AG10803 (cell line): ENCODE data around the gene CIB4.

Source experiments
- DNase-seq: peaks from one replicate; pipeline ENCODE4 v3.0.0; 2010; ENCODE audit warnings: low read depth
- H3K4me3 ChIP-seq: 2 replicates; pipeline ENCODE4 v1.5.1; 2011; ENCODE audit warnings: mild to moderate bottlenecking, low read length, control low read depth
- TF ChIP-seq, protein P1 (sequence below): conservative IDR thresholded peaks from 2 replicates; pipeline ENCODE4 v1.5.1; 2011; ENCODE audit warnings: mild to moderate bottlenecking, low read length, control low read depth, inconsistent platforms

The CIB4 gene

DNA sequence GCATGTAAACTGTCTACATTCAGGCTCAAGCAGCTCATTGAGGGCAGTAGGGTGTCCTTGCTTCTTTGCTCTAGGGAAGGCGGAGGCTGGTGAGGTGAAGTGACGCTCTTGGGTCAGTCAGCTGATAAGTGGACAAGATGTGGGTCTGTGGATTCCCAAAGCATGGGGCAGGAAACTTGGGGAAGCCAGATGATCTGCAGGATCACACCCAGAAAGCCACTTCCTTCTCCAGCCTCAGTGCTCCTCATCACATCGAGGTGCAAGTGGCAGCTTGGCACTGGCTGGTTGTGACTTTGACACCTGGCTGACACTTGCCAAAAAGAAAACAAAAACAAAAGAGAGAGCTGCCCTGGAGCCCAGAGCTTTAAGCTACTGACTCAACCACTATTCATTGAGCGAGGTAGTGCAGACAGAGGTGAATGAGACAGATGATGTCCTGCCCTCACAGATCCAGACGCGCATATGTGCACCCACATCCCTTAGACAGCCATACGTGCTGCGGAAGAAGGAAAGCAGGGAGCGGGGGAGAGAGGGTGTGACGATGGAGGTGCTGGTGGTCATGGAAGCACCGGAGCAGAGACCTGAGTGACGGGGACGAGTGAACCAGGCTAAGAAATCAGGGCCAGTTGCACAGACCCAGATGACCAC lies 3.1 kb upstream of the CIB4 start:
- H3K4me3 ChIP-seq, result no peak overlapping the region
- TF ChIP-seq, protein P1, sequence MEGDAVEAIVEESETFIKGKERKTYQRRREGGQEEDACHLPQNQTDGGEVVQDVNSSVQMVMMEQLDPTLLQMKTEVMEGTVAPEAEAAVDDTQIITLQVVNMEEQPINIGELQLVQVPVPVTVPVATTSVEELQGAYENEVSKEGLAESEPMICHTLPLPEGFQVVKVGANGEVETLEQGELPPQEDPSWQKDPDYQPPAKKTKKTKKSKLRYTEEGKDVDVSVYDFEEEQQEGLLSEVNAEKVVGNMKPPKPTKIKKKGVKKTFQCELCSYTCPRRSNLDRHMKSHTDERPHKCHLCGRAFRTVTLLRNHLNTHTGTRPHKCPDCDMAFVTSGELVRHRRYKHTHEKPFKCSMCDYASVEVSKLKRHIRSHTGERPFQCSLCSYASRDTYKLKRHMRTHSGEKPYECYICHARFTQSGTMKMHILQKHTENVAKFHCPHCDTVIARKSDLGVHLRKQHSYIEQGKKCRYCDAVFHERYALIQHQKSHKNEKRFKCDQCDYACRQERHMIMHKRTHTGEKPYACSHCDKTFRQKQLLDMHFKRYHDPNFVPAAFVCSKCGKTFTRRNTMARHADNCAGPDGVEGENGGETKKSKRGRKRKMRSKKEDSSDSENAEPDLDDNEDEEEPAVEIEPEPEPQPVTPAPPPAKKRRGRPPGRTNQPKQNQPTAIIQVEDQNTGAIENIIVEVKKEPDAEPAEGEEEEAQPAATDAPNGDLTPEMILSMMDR, result no peak
- no peak for DNase-seq

DNA sequence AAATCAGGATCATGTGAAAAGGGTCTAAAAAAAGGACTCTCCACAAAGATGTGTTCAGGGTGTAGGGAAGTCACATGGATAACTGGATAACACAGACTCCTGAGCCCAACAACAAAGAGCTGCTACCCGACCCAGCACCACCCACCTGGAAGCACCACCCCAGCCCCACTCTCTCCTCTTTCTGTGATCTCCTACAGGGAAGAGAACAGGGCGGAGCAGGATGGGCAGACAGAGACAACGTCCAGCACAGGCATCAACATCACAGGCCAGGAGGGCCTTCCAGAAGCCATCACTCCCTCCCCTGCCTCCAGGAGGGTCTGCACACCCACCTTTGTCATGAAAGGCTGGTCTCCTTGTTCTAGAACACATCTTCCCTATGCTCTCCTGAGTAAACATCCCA lies 1.3 kb upstream of the CIB4 start:
- H3K4me3 ChIP-seq, result no peak overlapping the region
- TF ChIP-seq, protein P1, result no peak
- no peak for DNase-seq

DNA sequence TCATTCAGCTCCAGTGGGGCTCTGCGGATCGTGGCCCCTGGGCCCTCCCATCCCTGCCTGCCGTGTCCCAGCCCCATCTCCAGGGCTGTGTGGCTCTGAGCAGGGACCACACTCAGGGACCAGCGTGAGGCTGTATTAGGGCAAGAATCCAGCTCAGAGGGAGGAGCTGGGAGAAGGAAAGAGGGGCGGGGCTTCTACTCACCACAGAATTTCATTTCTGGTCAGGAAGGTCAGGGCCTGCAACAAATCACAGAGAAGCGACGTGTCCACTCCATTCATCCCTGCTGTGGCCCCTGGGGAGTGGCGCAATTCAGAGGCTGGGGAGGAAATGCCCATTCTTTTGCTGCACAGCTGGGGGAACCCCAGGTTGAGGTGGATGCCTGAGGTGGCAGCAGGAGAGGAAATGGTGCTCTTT lies 828 bp downstream of the CIB4 start:
- H3K4me3 ChIP-seq, result no peak overlapping the region
- TF ChIP-seq, protein P1, result no peak
- DNase-seq, result peak; percentile 61

DNA sequence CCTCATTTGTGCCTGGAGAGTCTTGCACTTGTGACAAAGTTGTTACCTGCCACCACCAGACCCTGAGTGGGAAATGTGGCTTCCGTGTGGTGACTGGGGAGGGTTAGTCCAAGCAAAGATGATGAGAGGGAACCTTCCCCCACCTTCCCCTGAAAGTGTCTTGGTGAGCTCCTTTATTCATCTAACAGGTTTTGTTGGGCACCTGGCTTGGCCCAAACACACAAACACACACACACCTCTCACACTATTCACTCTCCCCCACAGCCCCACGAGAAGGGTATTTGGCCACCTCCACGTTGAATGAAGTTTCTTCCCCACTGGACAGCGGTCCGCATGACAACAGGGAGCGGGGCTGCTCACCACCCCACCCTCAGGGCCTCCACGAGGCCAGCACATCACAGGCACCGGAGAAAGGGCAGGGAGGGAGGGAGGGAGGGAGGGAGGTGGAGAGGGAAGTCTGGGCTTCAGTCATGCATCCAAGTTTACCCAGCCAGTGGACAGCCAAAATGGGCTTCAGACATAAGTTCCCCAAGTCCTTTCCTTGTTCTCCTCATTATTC lies 1.4 kb downstream of the CIB4 start:
- DNase-seq, result no peak
- TF ChIP-seq, protein P1, result no peak
- H3K4me3 ChIP-seq, result no peak overlapping the region

DNA sequence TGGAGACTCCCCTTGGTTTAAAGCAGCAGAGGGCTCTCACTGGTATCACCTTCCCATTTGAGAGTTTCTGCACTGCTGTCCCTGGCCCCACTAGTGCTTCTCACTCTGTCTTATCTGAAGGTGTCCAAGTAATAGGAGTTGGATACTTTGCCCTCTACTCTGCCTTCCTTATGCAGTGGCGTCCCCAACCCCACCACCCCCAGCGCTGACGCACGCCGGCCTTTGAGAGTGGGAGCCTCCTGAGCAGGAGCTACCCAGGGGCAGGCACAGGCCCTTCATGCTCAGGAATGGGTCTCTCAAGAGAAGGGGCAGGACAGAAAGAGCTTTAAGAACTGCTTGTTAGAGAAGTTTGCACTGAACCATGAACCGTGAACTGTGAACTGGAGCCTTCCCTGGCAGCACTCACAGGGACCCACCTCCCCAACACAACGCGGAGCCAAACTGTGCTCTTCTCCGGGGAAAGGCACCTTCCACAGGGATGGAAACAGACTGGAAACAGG lies 3.3 kb downstream of the CIB4 start:
- no peak for DNase-seq
- TF ChIP-seq, protein P1, result no peak
- H3K4me3 ChIP-seq, result no peak overlapping the region

DNA sequence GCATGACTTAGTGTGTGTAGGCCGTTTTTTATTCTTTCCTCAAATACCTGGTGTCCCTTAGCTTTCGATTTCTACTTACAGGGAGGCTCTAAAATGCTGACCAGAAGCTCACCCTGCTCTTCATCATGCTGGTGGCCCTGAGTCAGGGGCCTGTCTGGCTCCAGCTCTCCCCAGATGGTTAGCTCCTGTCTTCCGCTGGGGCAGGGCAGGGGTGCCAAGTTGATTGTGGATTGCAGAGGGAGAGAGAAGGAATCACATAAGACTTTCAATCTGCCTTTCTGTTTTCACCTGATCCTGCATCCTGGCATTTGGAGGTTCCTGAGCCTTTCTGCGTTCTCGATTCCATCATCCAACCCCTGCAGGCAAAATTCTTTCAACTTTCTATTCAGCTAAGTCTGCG lies 4.2 kb downstream of the CIB4 start:
- DNase-seq, result no peak
- TF ChIP-seq, protein P1, result no peak
- H3K4me3 ChIP-seq, result no peak overlapping the region

DNA sequence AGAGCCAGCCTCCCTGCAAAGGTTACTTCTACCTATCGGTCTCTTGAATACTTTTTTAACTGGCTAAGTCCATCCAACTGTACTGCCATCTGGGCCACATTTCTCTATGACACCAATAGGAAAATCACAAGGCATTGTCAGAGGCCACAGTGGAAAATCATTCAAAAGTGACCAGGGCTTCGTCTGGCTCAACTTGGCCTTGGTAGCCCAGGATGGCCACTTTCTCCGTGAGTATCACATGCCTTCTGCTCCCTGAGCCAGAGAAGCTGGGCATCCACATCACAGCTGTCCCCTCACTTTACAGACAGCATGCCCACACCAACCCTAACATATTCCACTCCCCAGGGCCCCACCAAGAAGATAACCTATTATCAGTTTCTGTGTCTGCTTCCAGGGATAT lies 5.8 kb downstream of the CIB4 start:
- DNase-seq, result no peak
- TF ChIP-seq, protein P1, result no peak
- no peak overlapping the region for H3K4me3 ChIP-seq
